Activated CD4-positive, alpha-beta T cell treated with anti-CD3 and anti-CD28 coated beads, Interleukin-2, Interleukin-4, amounts not matched to agents 100 ng/mL and 50 ng/mL, durations not matched to agents 16 hours and 8 hours (primary cell): ENCODE measurements around the gene ADAMTSL3.

ENCODE experiments used
- DNase-seq: peaks from one replicate; pipeline ENCODE4 v3.0.0-alpha.2; 2020; ENCODE audit warnings: low spot score

The ADAMTSL3 gene

DNA sequence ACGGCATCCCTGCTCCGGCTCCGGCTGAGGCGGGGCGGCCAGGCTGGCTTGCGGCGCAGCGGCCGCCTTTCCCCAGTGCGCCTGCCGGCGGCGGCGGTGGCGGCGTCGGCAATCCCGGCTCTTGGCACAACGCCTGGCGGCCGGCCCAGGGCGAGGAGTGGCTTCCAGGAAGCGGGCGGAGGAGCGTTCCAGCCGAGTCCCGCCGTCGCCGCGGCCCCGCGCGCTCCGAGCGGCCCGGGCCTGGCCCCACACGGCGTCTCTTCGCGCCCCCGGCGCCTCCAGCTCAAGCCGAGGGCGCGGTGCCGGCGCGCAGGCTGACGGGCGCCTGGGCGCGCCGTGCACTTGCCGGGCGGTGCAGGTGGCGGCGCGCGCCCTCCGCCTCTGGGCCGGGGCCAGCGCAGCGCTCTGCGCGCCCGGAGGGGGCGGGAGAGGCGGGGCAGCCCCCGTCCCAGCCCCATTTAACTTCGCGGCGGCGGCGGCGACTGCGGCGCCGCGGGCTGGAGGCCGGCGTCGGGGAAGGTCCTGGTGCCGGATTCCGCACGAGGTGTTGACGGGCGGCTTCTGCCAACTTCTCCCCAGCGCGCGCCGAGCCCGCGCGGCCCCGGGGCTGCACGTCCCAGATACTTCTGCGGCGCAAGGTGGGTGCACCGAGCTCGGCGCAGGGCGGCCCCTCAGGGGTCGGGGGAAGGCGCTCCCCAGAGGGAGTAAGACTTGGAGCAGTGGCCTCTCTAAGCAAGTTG, at the start of gene ADAMTSL3:
ADAMTSL3 (plus strand) TSS at position 485 of the 740 bp plus-strand sequence. CDS start 1,639 bp downstream, outside the sequence.
- no peak for DNase-seq

- DNase-seq = no peak
These were observed 49.4 kb upstream of the ADAMTSL3 start for GRCh38 chr15:83604549-83604948.

- no peak for DNase-seq
These were observed 48.6 kb upstream of the ADAMTSL3 start for GRCh38 chr15:83605111-83605945.

GRCh38 chr15:83610132-83610531, 43.8 kb upstream of the ADAMTSL3 start:
- DNase-seq = no peak

DNA sequence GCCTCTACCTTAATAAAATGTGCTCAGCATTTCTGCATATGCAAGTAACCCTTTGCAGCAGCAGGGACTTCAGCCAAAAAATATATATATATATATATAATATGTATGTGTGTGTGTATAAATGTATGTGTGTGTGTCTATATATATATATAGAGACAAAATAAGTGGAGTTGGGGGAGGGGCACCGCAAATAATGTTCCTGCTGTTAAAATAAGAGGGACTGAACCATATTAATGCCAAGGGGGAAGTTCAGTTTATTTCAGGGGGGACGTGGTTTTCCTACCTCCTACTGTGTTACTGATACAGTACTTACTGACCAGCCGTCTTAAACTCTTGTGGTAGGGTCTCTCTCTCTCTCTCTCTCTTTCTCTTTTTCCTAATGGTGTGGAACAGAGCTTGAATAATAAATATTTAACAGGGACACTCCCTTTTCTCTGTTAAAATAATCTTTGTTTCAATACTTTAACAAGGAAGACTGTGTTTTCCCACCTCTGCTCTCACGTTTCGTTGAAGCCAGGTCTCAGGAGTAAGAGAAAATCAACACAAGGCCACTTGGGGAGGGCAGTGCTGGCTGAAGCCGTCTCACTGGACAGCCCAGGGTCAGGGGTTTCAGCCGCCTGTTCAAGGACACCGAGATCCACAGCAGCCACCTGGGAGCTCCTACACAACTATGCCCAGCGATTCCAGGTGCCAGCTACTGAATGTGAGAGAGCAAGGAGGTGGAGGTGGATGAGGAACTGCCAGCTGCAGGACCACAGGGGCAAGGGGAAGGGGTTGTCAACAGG, 42.8 kb upstream of the ADAMTSL3 start:
- DNase-seq = no peak

- no peak for DNase-seq
These were observed 41.7 kb upstream of the ADAMTSL3 start for GRCh38 chr15:83612226-83612625.

DNA sequence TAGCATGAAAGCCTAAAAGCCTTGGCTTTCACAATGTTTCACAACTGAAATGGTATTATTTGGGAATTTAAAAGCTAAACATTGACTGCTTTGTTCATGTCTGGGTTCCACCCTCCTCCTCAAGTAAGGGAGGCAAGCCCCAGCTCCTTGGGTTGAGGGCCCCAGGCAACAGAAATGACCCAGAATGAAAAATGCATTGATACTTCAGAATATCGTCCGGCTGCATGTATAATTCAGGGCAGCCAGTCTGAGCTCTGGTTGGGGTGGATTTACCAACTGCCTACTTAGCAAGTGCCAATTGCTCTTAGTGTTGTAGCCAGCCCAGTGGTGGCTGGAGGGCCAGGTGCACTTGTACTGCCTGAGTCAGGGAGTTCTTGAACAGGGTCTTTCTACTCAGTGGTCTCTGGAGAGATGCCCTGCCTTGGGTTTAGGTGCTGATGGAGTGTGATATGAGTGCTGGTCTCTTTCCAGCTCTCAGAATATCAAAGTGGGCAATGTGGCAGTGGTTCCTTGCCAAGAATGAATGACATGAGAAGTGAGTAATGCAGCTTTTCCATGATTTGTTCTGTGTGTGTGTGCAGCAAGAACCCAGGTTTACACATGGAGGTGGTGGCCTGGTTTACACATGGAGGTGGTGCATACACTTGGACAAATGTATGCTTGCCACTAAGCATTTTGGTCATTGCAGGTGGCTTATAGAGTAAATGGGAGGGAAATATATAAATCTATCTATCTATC, 40.9 kb upstream of the ADAMTSL3 start:
- no peak for DNase-seq

DNA sequence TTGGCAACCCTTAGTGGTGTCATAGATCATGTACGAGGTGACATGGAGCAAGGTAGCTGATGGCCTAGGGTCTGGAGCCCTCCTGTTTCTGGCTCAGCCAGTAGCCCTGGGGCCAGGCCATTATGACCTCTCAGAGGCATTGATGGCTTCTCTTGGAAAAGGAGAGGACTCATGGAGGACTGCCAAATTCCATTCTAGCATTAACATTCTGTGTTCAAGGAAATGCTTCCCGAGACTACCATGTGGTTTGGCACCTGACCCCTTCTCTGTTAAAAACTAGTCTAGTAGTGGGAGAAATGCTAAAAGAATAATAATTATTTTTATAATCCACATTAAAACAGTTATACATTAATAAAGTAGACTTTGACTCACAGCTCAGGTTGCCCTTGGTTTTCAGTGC, 40.2 kb upstream of the ADAMTSL3 start:
- no peak for DNase-seq

DNA sequence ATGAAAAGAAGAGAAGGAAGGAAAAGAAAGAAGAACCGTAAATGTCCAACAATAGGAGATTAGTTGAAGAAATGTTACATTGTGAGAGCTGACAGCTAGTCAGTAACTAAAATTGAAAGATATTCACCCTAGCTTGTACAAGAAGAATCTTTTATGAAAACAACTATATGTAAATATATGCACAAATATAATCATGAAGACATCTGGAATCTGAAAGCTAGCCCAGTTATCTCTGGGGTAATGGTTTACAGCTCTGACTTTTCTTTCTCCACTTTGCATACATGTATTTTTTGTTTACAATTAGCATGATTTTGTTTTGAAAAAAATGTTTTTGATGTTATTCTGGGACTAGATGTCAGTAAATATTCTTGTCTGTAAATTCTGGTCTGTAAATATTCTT, 37.1 kb upstream of the ADAMTSL3 start:
- DNase-seq = no peak

DNA sequence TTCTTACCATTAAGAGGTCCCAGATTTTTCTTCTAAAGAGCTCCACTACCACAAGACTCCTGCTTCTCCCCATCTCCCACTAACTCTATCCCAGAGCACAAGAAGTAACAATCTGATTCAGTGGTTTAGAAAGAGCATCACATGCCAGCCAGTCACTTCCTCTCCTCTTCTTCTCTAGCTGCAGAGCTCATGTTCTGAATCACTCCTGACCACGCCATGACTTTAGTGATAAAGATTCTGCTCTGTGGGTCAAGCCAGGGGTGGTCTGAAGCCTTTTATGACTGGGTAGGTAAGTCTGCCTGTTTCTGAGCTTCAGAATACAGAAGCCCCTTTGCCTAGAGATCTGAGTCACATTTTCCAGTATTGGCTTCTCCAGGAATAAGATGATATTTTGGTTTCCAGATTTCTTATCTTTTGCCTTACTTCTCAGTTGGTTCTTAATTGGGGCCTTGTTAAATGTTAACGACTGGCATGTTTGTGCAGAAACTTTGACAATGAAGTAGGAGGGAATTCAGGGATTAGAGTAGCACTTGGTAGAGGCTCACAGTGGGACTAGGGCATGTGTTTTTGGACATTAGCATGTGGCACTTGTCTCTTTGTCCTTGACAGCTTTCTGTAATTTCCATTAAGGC, 27.6 kb upstream of the ADAMTSL3 start:
- peak; percentile 28 for DNase-seq

DNA sequence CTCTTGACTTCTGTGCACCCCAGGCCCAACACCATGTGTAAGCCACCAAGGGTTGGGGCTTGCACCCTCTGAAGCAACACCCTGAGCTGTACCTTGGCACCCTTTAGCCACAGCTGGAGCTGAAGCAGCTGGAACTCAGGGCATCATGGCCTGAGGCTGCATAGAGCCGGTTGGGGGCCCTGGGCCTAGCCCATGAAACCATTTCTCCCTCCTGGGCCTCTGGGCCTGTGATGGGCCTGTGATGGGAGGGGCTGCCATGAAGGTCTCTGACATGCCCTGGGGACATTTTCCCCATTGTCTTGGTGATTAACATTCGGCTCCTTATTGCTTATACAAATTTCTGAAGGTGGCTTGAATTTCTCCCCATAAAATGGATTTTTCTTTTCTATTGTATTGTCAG, 22.4 kb upstream of the ADAMTSL3 start:
- DNase-seq = no peak

DNA sequence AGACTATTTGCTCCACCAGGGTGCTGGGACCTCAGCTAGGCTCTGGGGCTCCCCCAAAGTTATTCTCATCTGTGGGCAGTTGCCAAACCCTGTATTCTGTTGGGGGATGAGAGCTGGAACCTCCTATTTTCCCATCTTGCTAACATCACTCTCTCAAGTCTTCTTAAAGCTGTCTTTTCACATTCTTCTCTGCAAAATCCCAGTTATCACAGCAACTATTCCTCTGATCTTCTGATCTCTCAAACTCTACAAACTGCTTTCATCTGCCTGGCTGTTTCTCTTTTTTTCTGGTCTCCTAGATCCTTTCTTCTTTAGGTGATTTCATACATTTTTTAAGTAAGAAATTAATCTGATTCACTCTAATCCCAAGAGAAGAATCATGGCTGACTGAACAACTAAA, 10.7 kb upstream of the ADAMTSL3 start:
- no peak for DNase-seq

DNA sequence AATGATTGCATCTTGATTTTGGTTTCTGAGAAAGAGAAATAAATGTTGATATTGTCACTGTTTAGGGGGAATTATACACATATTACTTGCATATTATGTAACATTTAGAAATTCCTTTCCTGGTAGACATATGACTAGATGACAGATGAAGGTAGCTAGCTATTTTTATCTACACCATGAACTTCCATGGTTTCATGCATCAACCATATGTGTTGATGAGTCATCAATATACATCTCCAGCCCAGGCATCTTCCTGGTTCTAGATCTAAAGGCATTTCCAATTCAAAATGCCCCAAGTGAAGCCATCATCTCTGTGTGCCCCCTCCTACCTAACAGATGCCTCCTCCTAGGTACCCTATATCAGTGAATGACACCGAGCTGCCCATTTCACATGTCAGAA, 9.5 kb upstream of the ADAMTSL3 start:
- no peak for DNase-seq

GRCh38 chr15:83650831-83651230, 3.1 kb upstream of the ADAMTSL3 start:
- DNase-seq = no peak

DNA sequence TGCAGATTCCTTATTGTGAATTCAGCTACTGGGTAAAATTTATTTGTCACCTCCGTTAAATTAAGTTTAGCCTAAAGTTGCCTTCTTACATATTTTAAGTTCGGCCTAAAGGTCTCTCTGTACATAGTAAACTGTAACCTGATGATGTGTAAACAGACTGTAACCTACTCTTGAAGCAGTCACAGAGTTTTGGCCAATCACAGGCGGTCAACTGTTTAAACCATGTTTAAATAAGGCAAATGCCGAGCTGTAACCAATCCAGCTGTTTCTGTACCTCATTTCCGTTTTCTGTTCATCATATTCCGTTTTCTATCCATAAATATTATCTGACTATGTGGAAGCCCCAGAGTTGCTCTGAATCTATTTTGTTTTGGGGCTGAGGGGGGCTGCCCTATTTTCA, 2.4 kb upstream of the ADAMTSL3 start:
- no peak for DNase-seq

DNA sequence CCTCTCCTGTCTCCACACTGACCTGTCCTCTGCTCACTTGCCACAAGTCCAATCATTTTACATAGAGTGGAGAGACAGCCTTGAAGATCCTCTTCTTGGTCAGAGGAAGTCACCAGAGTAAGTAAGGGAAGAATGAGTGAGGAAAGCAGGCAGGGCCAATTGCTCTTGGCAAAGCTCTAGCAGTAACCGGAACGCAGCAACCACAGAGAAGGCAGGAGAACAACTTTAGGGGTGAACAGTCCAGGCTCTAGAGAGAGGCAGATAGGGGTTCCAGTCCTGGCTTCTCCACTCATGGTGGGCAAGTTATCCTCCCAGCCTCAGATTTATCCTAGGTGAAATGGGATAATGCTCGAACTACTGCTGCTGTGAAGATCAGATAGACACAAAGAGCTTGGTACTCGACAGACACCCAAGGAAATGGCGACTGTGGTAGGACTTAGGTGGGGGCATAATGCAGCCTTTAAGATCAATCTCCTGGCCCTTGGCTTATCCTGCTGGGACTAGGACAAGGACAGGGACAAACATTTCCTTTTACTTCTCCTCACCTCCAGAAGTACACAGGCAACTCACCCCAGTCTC, 1.2 kb upstream of the ADAMTSL3 start:
- no peak for DNase-seq

DNA sequence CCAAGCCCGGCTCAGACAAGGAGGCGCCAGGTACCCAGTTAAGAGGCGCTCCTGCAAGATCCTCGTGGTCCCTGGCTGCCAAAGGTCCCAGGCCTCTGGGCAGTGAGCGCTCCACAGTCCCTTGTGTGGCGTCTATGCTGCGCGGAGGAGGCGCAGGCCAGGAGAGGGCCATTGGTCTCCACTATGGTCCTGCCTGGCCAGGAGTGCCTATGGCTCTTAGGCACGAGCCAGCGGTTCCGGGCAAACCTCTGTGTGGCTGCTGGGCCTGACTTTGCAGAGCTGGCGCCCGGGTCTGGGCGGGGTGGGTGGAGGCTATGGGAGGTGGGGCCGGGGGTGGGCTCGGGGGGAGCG, 660 bp upstream of the ADAMTSL3 start:
- no peak for DNase-seq

- no peak for DNase-seq
These were observed 685 bp downstream of the ADAMTSL3 start for GRCh38 chr15:83654379-83655236.

DNA sequence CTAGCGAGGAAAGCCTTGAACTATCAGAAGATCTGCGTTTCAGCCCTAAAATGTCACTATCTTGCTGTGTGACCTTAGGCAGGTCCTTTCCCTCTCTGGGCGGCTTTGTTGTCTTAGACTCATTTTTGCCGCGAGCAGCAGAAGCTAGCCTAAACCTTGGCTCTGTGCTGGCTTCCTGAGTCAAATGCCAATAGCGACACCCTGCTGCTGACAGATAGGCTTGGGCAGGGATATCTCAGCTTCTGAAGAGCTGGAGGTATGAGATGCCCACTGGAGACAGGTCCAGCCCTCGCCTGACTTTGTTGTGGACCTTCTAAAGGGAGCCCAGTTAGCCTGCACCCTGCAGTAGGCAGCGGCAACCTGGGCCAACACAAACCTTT, 1.3 kb downstream of the ADAMTSL3 start:
- no peak for DNase-seq

DNA sequence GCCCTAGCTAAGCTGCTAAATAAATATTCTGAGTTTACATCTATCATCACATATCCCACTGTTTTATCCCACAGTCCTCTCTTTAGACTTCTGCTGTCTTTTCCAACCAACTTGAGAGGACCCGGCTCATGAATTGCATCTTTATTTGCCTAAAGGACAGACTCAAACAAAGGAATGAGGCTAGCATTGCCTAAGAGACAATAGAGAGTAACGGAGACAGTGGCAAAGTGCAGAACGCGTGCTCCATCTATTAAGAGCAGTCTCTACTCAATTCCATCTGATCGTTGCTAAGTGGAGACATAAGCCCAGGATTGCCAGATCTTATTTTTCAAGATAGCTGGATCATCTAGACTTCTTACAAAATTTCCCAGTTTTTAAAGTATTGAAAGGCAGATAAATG, 2.3 kb downstream of the ADAMTSL3 start:
- DNase-seq = no peak
